ENCODE results near the gene AP4B1. TPM values are rescaled to one million over a fixed set of nuclear protein-coding genes. Genes with fewer than 3 reads are reported as not detected.

The AP4B1 gene
- total and polyA plus RNA-seq, 2 donors = 9.2 to 35.3 TPM

DNA sequence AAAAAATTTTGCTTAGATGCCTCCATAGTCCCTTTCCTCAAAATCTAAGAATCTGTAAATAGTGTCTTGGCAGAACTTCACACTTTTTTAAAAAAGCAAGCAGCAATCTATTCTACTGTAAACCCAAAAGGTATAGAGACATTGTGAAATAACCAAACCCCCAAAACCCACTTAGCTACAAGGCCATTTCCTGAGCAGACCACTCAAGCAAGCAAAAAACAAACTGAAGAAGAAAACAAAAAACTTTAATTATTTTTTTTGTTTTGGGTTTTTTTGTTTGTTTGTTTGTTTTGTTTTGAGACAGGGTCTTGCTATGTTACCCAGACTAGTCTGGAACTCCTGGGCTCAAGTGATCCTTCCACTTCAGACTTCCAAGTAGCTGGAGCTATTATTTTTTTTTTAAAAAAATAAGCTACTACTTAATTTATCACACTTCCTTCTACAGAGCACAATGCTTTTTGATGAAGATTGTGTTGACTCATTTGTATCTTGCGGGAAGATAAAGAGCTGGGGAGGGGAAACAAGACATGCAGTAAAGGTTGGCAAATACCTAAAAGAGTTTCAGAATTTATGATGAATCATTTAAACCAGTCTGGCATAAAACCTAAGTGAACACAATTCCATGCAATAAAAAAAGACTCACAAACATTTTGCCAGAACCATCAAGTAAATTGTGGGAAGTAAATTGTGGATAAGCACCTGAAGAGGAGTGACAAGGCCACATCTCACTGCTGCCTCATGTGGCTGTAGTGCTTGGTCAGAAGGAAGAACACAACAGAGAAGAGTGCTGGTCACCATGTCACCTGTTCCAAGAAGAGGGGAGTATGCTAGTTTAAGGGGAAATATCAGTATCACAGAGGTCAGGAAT is 30.4 kb downstream of the AP4B1 start:
- H3K36me3 ChIP-seq (ENCODE audit: insufficient read depth) = no peaks in the 10 kb centered on the region
- DNase-seq (ENCODE audit: extremely low spot score) = no peak
- 82% methylated on average over 1 of the region's 1 CpG for WGBS
- no peaks in the 10 kb centered on the region for H3K4me1 ChIP-seq (ENCODE audit: insufficient read depth)
- no peak overlapping the region for H3K4me3 ChIP-seq (ENCODE audit: low read depth, low read length)
- H3K27ac ChIP-seq (ENCODE audit: low read depth) = no peak overlapping the region

DNA sequence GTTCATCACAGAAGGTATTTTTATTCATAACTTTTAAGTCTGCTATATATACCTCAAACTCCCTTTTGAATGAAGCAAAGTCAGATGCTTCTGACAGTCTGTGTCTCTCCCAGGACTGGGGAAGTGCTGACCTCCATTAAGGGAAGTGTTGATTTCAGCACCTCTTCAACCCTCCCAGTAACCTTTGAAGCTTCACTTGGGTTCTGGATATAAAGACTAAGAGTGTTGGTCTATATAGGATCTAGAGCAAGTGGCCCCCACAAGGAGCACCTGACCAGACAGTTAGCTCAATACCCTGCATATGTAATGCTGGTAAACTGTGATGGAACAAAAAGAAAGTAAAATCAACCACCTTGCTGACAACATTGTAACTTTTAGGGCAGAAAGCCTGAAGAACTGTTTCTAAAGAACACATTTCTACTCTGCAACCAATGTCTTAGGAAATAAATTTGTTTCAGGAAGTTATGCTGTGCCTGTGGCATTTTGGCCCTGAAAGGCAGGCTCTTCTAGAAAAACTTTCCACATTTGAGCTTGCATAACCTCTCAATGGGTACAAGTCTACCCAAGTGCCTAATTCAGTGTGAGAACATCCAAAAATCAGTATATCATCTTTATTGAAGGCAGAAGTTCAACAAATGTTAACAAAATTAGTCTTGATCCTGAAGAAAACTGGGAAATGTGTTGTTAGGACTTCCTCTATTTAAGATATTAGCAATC is 32.2 kb downstream of the AP4B1 start:
- no peaks in the 10 kb centered on the region for H3K4me1 ChIP-seq (ENCODE audit: insufficient read depth)
- peaks cover 1% of the 10 kb centered on the region for H3K36me3 ChIP-seq (ENCODE audit: insufficient read depth)
- H3K4me3 ChIP-seq (ENCODE audit: low read depth, low read length) = no peak overlapping the region
- DNase-seq (ENCODE audit: extremely low spot score) = no peak
- no peak overlapping the region for H3K27ac ChIP-seq (ENCODE audit: low read depth)

DNA sequence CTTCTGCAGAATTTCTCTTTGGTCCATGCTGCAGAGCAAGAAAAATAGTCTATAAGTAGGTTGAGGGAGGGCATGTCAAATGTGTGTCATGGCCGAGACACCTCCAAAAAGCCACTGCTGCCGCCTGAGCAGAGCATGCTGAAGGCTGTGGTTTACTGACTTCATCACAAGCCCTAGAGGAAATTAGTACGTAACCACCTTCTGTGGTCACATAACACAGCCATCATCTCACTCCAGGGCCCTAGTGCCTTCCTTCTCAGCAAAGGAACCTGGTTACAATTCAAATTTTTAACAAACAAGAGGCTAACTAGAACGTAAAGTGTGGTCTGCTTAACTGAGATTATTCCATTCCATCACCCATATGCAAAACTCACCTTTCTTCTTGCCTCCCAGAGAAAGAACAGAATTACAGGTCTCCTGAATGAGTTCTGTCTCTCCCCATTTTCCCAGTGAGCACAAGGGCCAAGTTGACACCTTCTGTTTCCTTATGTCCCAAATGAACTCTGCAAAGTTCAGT is 32.9 kb downstream of the AP4B1 start, which contains the start of gene PTPN22:
PTPN22 (minus strand) TSS at position 116 of the 517 bp plus-strand sequence.
- 70% methylated on average over 4 of the region's 4 CpGs for WGBS
- peak within 1 kb of the TSS; percentile 18 for H3K4me3 ChIP-seq (ENCODE audit: low read depth, low read length)
- no peak within 1 kb of the TSS for H3K27ac ChIP-seq (ENCODE audit: low read depth)
- H3K4me1 ChIP-seq (ENCODE audit: insufficient read depth) = no peaks in the 10 kb centered on the region
- H3K36me3 ChIP-seq (ENCODE audit: insufficient read depth) = peaks cover 1% of the 10 kb centered on the region
- no peak for DNase-seq (ENCODE audit: extremely low spot score)

DNA sequence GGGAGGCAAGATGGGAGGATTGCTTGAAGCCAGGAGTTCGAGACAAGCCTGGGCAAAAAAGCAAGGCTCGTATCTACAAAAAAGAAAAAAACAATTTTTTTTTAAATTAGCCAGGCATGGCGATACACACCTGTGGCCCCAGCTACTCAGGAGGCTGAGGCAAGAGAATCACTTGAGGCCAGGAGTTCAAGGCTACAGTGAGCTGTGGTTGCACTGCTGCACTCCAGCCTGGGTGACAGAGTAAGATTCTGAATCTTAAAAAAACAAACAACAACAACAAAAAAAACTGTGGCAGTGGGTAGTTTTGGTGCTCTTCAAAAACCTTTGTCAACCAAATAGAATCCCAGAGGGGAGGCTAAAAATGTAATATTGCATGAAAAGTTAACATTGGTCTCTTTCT is 33.8 kb downstream of the AP4B1 start:
- Histone ChIP-seq H3K27ac (ENCODE audit: low read depth) (no peak overlapping the region), H3K4me3 (ENCODE audit: low read depth, low read length) (peak overlapping the region; percentile 18), H3K36me3 (ENCODE audit: insufficient read depth) (peaks cover 1% of the 10 kb centered on the region), H3K4me1 (ENCODE audit: insufficient read depth) (no peaks in the 10 kb centered on the region)
- DNase-seq (ENCODE audit: extremely low spot score) = no peak
- WGBS = 89% methylated on average over 3 of the region's 3 CpGs

DNA sequence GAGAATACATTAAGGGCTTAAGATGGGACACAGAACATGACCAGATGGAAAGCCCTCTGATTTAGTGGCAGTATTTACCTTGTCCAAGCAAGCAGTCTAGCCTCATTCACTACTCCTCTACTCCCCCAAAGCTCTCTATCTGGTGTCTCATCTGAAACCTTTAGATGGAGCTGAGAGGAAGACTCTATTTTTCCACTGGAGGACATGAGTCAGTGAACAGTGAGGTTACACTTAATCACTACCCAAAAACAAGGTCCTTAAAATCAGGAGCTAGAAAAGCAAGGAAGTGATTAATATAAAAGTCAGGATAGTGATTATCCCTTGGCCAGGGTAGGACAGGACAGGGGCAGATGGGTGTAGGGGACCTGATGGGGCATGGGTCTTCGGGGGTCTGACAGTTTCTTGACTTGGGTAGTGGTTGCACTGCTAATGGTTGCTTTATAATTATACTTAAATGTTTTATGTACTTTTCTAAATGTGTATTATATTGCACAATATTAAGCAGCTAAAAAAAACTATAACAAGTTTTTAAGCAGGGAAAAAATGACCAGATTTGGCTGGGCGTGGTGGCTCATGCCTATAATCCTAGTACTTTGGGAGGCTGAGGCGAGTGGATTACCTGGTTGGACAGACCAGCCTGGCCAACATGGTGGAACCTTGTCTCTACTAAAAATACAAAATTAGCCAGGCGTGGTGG is 36.1 kb downstream of the AP4B1 start:
- H3K4me1 ChIP-seq (ENCODE audit: insufficient read depth) = no peaks in the 10 kb centered on the region
- H3K36me3 ChIP-seq (ENCODE audit: insufficient read depth) = peaks cover 1% of the 10 kb centered on the region
- no peak for DNase-seq (ENCODE audit: extremely low spot score)
- no peak overlapping the region for H3K4me3 ChIP-seq (ENCODE audit: low read depth, low read length)
- WGBS = 90% methylated on average over 4 of the region's 4 CpGs
- no peak overlapping the region for H3K27ac ChIP-seq (ENCODE audit: low read depth)

DNA sequence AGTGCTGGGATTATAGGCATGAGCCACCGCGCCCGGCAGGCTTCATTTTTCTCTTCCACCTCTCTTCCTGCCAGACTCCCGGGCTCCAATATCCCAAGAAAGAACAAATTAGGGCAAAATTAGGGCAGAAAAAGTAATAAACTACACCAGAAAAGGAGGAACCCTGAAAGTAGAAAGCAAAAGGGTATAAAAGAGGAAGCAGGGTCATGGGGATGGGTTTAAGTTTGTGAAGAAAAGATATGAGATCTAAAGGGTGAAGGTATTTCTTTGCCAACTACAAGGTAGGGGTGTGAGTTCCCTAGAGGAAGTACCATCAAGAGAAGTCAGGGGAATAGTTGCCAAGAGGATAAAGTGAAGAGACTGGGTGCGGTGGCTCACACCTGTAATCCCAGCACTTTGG is 43.0 kb downstream of the AP4B1 start:
- 89% methylated on average over 5 of the region's 5 CpGs for WGBS

DNA sequence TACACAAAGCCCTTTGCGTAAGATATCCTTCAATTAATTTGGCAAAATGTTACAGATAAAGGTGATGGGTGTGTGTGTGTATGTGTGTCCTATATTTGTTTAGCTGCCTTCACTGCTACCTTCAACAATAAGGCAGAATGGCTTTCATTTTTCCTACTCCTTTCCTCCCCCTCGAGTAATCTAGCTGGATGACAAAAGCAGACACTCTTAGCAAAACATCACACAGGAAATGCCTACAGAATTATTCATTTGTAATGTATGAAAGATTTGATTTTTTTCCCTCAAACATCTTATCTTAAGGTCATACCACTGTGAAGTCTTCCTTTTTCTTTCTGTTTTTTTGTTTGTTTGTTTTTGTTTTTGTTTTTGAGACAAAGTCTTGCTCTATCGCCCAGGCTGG is 43.7 kb downstream of the AP4B1 start:
- H3K4me1 ChIP-seq (ENCODE audit: insufficient read depth) = no peaks in the 10 kb centered on the region
- no peak overlapping the region for H3K4me3 ChIP-seq (ENCODE audit: low read depth, low read length)
- DNase-seq (ENCODE audit: extremely low spot score) = no peak
- H3K36me3 ChIP-seq (ENCODE audit: insufficient read depth) = no peaks in the 10 kb centered on the region
- WGBS = 51% methylated on average over 3 of the region's 3 CpGs
- H3K27ac ChIP-seq (ENCODE audit: low read depth) = no peak overlapping the region

More for the DNA sequence above, 43.0 kb downstream of the AP4B1 start:
- H3K36me3 ChIP-seq (ENCODE audit: insufficient read depth) = no peaks in the 10 kb centered on the region
- no peak overlapping the region for H3K27ac ChIP-seq (ENCODE audit: low read depth)
- H3K4me1 ChIP-seq (ENCODE audit: insufficient read depth) = no peaks in the 10 kb centered on the region
- no peak for DNase-seq (ENCODE audit: extremely low spot score)
- H3K4me3 ChIP-seq (ENCODE audit: low read depth, low read length) = no peak overlapping the region

DNA sequence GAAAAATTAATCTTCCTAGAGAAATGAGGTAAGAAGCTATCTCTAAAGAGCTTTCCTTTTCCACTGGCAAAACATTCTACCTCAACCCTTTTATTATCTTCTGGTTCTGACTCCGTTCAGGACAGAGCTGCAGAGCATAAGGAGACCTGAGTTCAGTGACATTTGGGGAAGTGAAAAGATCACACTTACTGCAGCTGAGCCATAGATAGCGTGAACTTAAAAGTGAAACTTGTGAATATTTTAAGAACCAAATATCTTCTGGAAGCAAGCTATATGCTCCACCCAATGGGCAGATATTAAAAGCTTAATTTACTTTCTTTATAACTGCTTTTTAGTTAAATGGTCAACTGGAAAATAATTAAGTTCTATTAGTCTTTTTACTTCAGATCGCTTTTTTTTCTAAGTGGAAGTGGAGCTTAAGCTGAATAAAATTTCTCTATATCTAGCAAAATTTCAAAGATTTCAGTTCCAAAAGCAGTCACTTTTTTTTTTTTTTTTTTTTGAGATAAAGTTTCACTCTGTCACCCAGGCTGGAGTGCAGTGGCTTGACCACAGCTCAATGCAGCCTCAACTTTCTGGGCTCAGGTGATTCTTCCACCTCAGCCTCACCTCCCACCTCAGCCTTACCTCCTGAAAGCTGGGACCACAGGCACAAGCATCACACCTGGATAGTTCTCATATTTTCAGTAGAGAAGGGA is 45.0 kb downstream of the AP4B1 start:
- DNase-seq (ENCODE audit: extremely low spot score) = no peak
- H3K4me3 ChIP-seq (ENCODE audit: low read depth, low read length) = no peak overlapping the region
- 72% methylated on average over 3 of the region's 3 CpGs for WGBS
- no peak overlapping the region for H3K27ac ChIP-seq (ENCODE audit: low read depth)
- no peaks in the 10 kb centered on the region for H3K36me3 ChIP-seq (ENCODE audit: insufficient read depth)
- no peaks in the 10 kb centered on the region for H3K4me1 ChIP-seq (ENCODE audit: insufficient read depth)

DNA sequence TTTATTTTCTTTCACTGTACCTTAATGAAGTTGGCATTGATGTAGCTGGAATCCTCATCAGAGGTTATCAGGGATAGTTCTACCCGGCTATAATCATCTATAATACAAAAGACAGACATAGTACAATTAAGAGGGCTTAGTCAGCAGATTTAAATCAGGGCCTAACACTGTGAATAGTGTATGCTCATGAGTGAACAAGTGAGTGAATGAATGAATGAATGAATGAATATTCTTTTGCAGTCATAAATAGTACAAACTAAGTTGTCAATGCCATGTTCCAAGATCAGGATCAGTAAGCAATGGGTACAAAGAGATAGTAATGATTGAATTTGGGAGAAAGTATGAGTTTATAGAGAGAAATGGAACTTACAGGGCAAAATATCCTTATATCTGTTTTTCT is 45.6 kb downstream of the AP4B1 start:
- DNase-seq (ENCODE audit: extremely low spot score) = no peak
- H3K27ac ChIP-seq (ENCODE audit: low read depth) = no peak overlapping the region
- no peak overlapping the region for H3K4me3 ChIP-seq (ENCODE audit: low read depth, low read length)
- WGBS = 84% methylated on average over 1 of the region's 1 CpG
- H3K36me3 ChIP-seq (ENCODE audit: insufficient read depth) = no peaks in the 10 kb centered on the region
- no peaks in the 10 kb centered on the region for H3K4me1 ChIP-seq (ENCODE audit: insufficient read depth)

DNA sequence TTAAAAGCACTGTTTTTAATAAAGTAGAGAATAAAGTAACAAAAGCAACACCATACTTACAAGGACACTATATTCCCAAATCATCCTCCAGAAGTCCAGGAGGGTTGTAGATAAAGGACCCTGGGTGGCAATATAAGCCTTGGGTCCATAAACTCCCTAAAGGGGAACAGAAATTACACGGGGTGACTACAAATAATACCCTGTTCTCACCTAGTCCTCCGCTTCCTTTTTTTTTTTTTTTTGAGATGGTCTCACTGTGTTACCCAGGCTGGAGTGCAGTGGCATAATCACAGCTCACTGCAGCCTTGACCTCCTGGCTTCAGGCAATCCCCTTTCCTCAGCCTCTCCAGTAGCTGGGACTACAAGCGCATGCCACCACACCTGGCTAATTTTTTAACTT is 46.2 kb downstream of the AP4B1 start:
- no peak for DNase-seq (ENCODE audit: extremely low spot score)
- no peaks in the 10 kb centered on the region for H3K4me1 ChIP-seq (ENCODE audit: insufficient read depth)
- 82% methylated on average over 3 of the region's 3 CpGs for WGBS
- H3K36me3 ChIP-seq (ENCODE audit: insufficient read depth) = no peaks in the 10 kb centered on the region
- H3K27ac ChIP-seq (ENCODE audit: low read depth) = no peak overlapping the region
- H3K4me3 ChIP-seq (ENCODE audit: low read depth, low read length) = no peak overlapping the region

DNA sequence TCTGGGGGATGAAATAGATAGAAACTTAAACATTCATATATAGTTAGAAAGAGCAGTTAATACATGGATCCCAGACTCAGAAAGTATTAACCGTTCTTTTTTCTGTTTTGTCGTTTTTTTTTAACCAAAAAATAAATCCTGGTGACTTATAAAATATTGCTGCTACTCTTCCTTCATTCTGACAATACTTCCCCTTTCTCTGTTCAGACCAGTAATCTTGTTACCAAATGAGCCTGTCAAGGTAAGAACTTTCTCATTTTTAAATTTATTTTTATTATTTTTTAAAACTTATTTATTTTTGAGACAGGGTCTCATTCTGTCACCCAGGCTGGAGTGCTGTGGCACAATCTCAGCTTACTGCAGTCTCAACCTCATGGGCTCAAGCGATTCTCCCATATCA is 46.8 kb downstream of the AP4B1 start:
- no peaks in the 10 kb centered on the region for H3K36me3 ChIP-seq (ENCODE audit: insufficient read depth)
- H3K4me3 ChIP-seq (ENCODE audit: low read depth, low read length) = no peak overlapping the region
- no peaks in the 10 kb centered on the region for H3K4me1 ChIP-seq (ENCODE audit: insufficient read depth)
- no peak overlapping the region for H3K27ac ChIP-seq (ENCODE audit: low read depth)
- DNase-seq (ENCODE audit: extremely low spot score) = no peak
- 77% methylated on average over 3 of the region's 3 CpGs for WGBS

DNA sequence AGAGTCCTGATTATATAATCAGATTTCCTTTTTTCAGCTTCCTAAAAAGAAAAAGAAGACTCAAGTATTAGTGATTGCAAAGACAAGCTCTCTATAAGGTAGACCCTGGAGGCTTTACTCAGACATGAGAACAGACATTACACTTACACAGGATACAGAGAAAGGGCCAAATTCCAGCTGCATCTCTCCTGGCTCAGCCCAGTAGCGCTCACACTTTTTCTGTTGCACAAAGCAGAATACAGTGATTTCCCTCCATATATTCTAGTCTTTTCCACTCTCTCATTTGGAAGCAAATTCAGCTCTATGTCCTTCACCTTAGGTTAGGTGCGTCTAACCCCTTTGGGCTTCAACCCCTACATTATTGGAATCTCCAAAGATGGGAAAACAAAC is 48.2 kb downstream of the AP4B1 start:
- 87% methylated on average over 2 of the region's 2 CpGs for whole genome bisulfite sequencing
- Histone ChIP-seq H3K36me3 (ENCODE audit: insufficient read depth) (no peaks in the 10 kb centered on the region), H3K27ac (ENCODE audit: low read depth) (no peak overlapping the region), H3K4me3 (ENCODE audit: low read depth, low read length) (no peak overlapping the region), H3K4me1 (ENCODE audit: insufficient read depth) (no peaks in the 10 kb centered on the region)
- no peak for DNase-seq (ENCODE audit: extremely low spot score)
